ENCODE measurements around the gene UTY.

- no peak for TF ChIP-seq ZNF8 (CRISPR knock-in tag; IDR thresholded peaks at IDR 0.05)
- no peak for TF ChIP-seq ARNTL (CRISPR knock-in tag; IDR thresholded peaks at IDR 0.05; ENCODE audit: borderline replicate concordance, low read depth)
- TF ChIP-seq ESRRG (CRISPR knock-in tag; IDR thresholded peaks at IDR 0.05) = no peak
- no peak for TF ChIP-seq ZFP3 (CRISPR knock-in tag; IDR thresholded peaks at IDR 0.05)
- no peak for TF ChIP-seq TSHZ2 (CRISPR knock-in tag; IDR thresholded peaks at IDR 0.05)
- no peak for TF ChIP-seq ISL1 (CRISPR knock-in tag; IDR thresholded peaks at IDR 0.05)
Observed at GRCh38 chrY:13300795-13301194, 179.0 kb downstream of the UTY start.

Measured in SK-N-SH treated with all-trans-retinoic acid at 6 μM for 48 hours (cell line).